Measurements from ENCODE around the gene NUDCD2. TPM values are rescaled to one million over a fixed set of nuclear protein-coding genes. Genes with fewer than 3 reads are reported as not detected.

NUDCD2 gene
- total RNA-seq, 1 experiment from 2014 or later, result 44.9 TPM

- no peak for TF ChIP-seq CTCF (IDR thresholded peaks at IDR 0.05; ENCODE audit: unreplicated experiment)
- H3K27ac Mint-ChIP-seq (ENCODE audit: unreplicated experiment), result no peak overlapping the region
- DNase-seq, result no peak
- no peak overlapping the region for H3K4me3 Mint-ChIP-seq (ENCODE audit: low read depth, unreplicated experiment)
- H3K9me3 Mint-ChIP-seq (ENCODE audit: low read depth, unreplicated experiment), result no peaks in the 10 kb centered on the region
- no peaks in the 10 kb centered on the region for H3K27me3 Mint-ChIP-seq (ENCODE audit: unreplicated experiment)
- CTCF ChIA-PET, result interaction anchor here (2.1 kb wide), 1 partner anchor 18 kb away, joined by 7 read pairs; the partner anchor contains the start of genes HMMR and NUDCD2
- intact Hi-C loops (cut with micrococcal nuclease; ENCODE audit: unreplicated experiment), result no loop called here
- H3K36me3 Mint-ChIP-seq (ENCODE audit: insufficient read depth, unreplicated experiment), result peaks cover 10% of the 10 kb centered on the region
- BruUV-seq (replicated peaks), result no TSS peak
- no peaks in the 10 kb centered on the region for H3K4me1 Mint-ChIP-seq (ENCODE audit: low read depth, unreplicated experiment)
Measured at GRCh38 chr5:163478126-163478981, 18.5 kb upstream of the NUDCD2 start.

- TF ChIP-seq CTCF (IDR thresholded peaks at IDR 0.05; ENCODE audit: unreplicated experiment), result no peak
- intact Hi-C loops (cut with micrococcal nuclease; ENCODE audit: unreplicated experiment), result no loop called here
- Mint-ChIP-seq H3K9me3 (ENCODE audit: low read depth, unreplicated experiment) (no peaks in the 10 kb centered on the region), H3K4me1 (ENCODE audit: low read depth, unreplicated experiment) (no peaks in the 10 kb centered on the region), H3K27me3 (ENCODE audit: unreplicated experiment) (no peaks in the 10 kb centered on the region), H3K4me3 (ENCODE audit: low read depth, unreplicated experiment) (no peak overlapping the region), H3K36me3 (ENCODE audit: insufficient read depth, unreplicated experiment) (peaks cover 8% of the 10 kb centered on the region), H3K27ac (ENCODE audit: unreplicated experiment) (no peak overlapping the region)
- DNase-seq, result no peak
- CTCF ChIA-PET, result no interaction called here
- no TSS peak for BruUV-seq (replicated peaks)
Measured at GRCh38 chr5:163475411-163475810, 15.5 kb upstream of the NUDCD2 start.

GRCh38 chr5:163473635-163474243, 13.8 kb upstream of the NUDCD2 start:
- Mint-ChIP-seq H3K27ac (ENCODE audit: unreplicated experiment) (no peak overlapping the region), H3K9me3 (ENCODE audit: low read depth, unreplicated experiment) (no peaks in the 10 kb centered on the region), H3K27me3 (ENCODE audit: unreplicated experiment) (no peaks in the 10 kb centered on the region), H3K36me3 (ENCODE audit: insufficient read depth, unreplicated experiment) (peaks cover 11% of the 10 kb centered on the region), H3K4me3 (ENCODE audit: low read depth, unreplicated experiment) (no peak overlapping the region), H3K4me1 (ENCODE audit: low read depth, unreplicated experiment) (no peaks in the 10 kb centered on the region)
- no peak for TF ChIP-seq CTCF (IDR thresholded peaks at IDR 0.05; ENCODE audit: unreplicated experiment)
- no TSS peak for BruUV-seq (replicated peaks)
- intact Hi-C loops (cut with micrococcal nuclease; ENCODE audit: unreplicated experiment), result no loop called here
- no peak for DNase-seq
- CTCF ChIA-PET, result no interaction called here

- no peak overlapping the region for H3K4me3 Mint-ChIP-seq (ENCODE audit: low read depth, unreplicated experiment)
- CTCF ChIA-PET, result no interaction called here
- BruUV-seq (replicated peaks), result no TSS peak
- peaks cover 10% of the 10 kb centered on the region for H3K4me1 Mint-ChIP-seq (ENCODE audit: low read depth, unreplicated experiment)
- peaks cover 26% of the 10 kb centered on the region for H3K36me3 Mint-ChIP-seq (ENCODE audit: insufficient read depth, unreplicated experiment)
- TF ChIP-seq CTCF (IDR thresholded peaks at IDR 0.05; ENCODE audit: unreplicated experiment), result no peak
- H3K9me3 Mint-ChIP-seq (ENCODE audit: low read depth, unreplicated experiment), result no peaks in the 10 kb centered on the region
- no peak for DNase-seq
- H3K27me3 Mint-ChIP-seq (ENCODE audit: unreplicated experiment), result no peaks in the 10 kb centered on the region
- no peak overlapping the region for H3K27ac Mint-ChIP-seq (ENCODE audit: unreplicated experiment)
- intact Hi-C loops (cut with micrococcal nuclease; ENCODE audit: unreplicated experiment), result no loop called here
Measured at GRCh38 chr5:163467682-163468081, 7.8 kb upstream of the NUDCD2 start.

All from Calu3 (cell line).